Measurements from ENCODE around the gene TEDC2. TPM values are rescaled to one million over a fixed set of nuclear protein-coding genes. Genes with fewer than 3 reads are reported as not detected.

The TEDC2 gene
- total RNA-seq, 1 experiment from 2014 or later = 45.4 TPM

GRCh38 chr16:2449118-2449517 is 10.8 kb upstream of the TEDC2 start:
- Histone ChIP-seq H2BK20ac (ENCODE audit: low read depth, low read length, poor library complexity, severe bottlenecking) (no peak overlapping the region), H4K8ac (replicated peaks; ENCODE audit: insufficient read length, low read depth, low read length) (no peak overlapping the region), H4K20me1 (ENCODE audit: control insufficient read depth, insufficient read depth, insufficient read length) (no peaks in the 10 kb centered on the region), H4K5ac (ENCODE audit: insufficient read length, low read depth, low read length) (no peak overlapping the region), H2AK5ac (ENCODE audit: insufficient read length, low read length) (no peak overlapping the region), H3K23me2 (ENCODE audit: insufficient read length, low read depth, low read length, poor library complexity, severe bottlenecking) (no peaks in the 10 kb centered on the region), H2BK5ac (ENCODE audit: insufficient read length, low read length) (no peak overlapping the region), H3K9ac (ENCODE audit: extremely low read depth, insufficient read length, low read length) (no peak overlapping the region), H2BK12ac (ENCODE audit: insufficient read length, low read depth, low read length) (no peak overlapping the region), H2AFZ (ENCODE audit: low read length) (no peak overlapping the region), H2BK15ac (ENCODE audit: low read depth, low read length) (no peak overlapping the region), H3K27me3 (ENCODE audit: insufficient read depth, low read length) (no peaks in the 10 kb centered on the region), H3K14ac (ENCODE audit: insufficient read depth, low read length) (no peak overlapping the region), H3K4me1 (ENCODE audit: insufficient read depth, low read length) (no peaks in the 10 kb centered on the region), H3K9me3 (ENCODE audit: control insufficient read depth, low read depth, low read length) (no peaks in the 10 kb centered on the region), H3K56ac (ENCODE audit: insufficient read length, low read depth, low read length) (no peak overlapping the region), H4K91ac (ENCODE audit: insufficient read length, low read depth, low read length) (no peak overlapping the region), H3K4ac (ENCODE audit: low read depth, low read length) (no peak overlapping the region), H3K27ac (ENCODE audit: insufficient read length, low read depth, low read length) (no peak overlapping the region), H3K23ac (ENCODE audit: insufficient read length, low read depth, low read length) (no peak overlapping the region), H3K79me2 (ENCODE audit: insufficient read depth, low read length) (no peaks in the 10 kb centered on the region), H3T11ph (ENCODE audit: low read length) (no peak overlapping the region), H2BK120ac (ENCODE audit: low read depth, low read length, poor library complexity, severe bottlenecking) (no peak overlapping the region), H3K79me1 (ENCODE audit: insufficient read depth, low read depth, low read length, poor library complexity, severe bottlenecking) (no peaks in the 10 kb centered on the region), H3K4me2 (ENCODE audit: insufficient read depth, insufficient read length, low read length) (no peak overlapping the region), H3K18ac (ENCODE audit: insufficient read length, low read depth, low read length) (no peak overlapping the region)
- TF ChIP-seq CTCF (conservative IDR thresholded peaks at IDR 0.05) = no peak
- no peaks in the 10 kb centered on the region for H3K4me1 Mint-ChIP-seq
- WGBS (ENCODE audit: extremely low coverage, insufficient read length, low lambda C conversion rate) = no CpG with 5 or more reads among the region's 25 CpGs
- H3K27ac Mint-ChIP-seq = no peak overlapping the region
- H3K27me3 Mint-ChIP-seq (ENCODE audit: low read depth) = no peaks in the 10 kb centered on the region
- peaks cover 52 to 88% (median 87%) of the 10 kb centered on the region in 3 experiments for H3K36me3 Mint-ChIP-seq (ENCODE audit: insufficient read depth in 1 of 3, low read depth in 3 of 3)
- H3K9me3 Mint-ChIP-seq = no peaks in the 10 kb centered on the region
- no peak overlapping the region for H3K4me3 Mint-ChIP-seq
- DNase-seq = no peak

Data from H9 (cell line).